HepG2 (cell line): ENCODE measurements around the gene PPP1R7. TPM values are rescaled to one million over a fixed set of nuclear protein-coding genes. Genes with fewer than 3 reads are reported as not detected.
A peak's percentile ranks its signal among the peaks of the same experiment; 100 is the strongest.

Experiments used
- ATF1 ChIP-seq: IDR thresholded peaks from 2 replicates; pipeline ENCODE4 v1.6.1; 2016; ENCODE audit warnings: mild to moderate bottlenecking, control low read depth
- ETV5 ChIP-seq: IDR thresholded peaks from 2 replicates; pipeline ENCODE4 v1.6.1; 2018; ENCODE audit warnings: missing biosample characterization, missing genetic modification reagents, inconsistent platforms, borderline replicate concordance
- HIVEP1 ChIP-seq: sonication (generic); formaldehyde crosslinking; IDR thresholded peaks from 2 replicates; pipeline ENCODE4 v1.4.0; 2020; ENCODE audit warnings: mild to moderate bottlenecking, missing genetic modification reagents
- KAT7 ChIP-seq: IDR thresholded peaks from 2 replicates; pipeline ENCODE4 v1.6.1; 2018; ENCODE audit warnings: borderline replicate concordance, missing compliant biosample characterization
- KDM3A ChIP-seq: IDR thresholded peaks from 2 replicates; pipeline ENCODE4 v1.6.1; 2018; ENCODE audit warnings: low read depth, missing compliant biosample characterization
- MXI1 ChIP-seq: IDR thresholded peaks from 3 replicates; pipeline ENCODE4 v1.6.1; 2012; ENCODE audit warnings: low read depth, low read length, inconsistent platforms, borderline replicate concordance
- PLRG1 ChIP-seq: fragments of 450-650 bp; conservative IDR thresholded peaks from 2 replicates; pipeline ENCODE4 v1.6.1; 2016
- RAD51 ChIP-seq: fragments of 450-650 bp; IDR thresholded peaks from 2 replicates; pipeline ENCODE4 v1.6.1; 2016; ENCODE audit warnings: borderline replicate concordance
- RELA ChIP-seq: sonication (generic); formaldehyde crosslinking; IDR thresholded peaks from 2 replicates; pipeline ENCODE4 v1.4.0; 2020; ENCODE audit warnings: missing genetic modification reagents
- REXO4 ChIP-seq: sonication (generic); formaldehyde crosslinking; IDR thresholded peaks from 2 replicates; pipeline ENCODE4 v1.8.0; 2022; ENCODE audit warnings: missing genetic modification reagents, mild to moderate bottlenecking, borderline replicate concordance
- SCMH1 ChIP-seq: sonication (generic); formaldehyde crosslinking; IDR thresholded peaks from 2 replicates; pipeline ENCODE4 v1.9.0; 2021; ENCODE audit warnings: missing genetic modification reagents, mild to moderate bottlenecking, borderline replicate concordance
- STAG1 ChIP-seq: sonication (generic); formaldehyde crosslinking; IDR thresholded peaks from 2 replicates; pipeline ENCODE4 v1.4.0; 2020; ENCODE audit warnings: missing genetic modification reagents
- ZBTB42 ChIP-seq: sonication (generic); formaldehyde crosslinking; IDR thresholded peaks from 2 replicates; pipeline ENCODE4 v1.5.0; 2020; ENCODE audit warnings: mild to moderate bottlenecking, missing genetic modification reagents
- ZNF263 ChIP-seq: sonication (generic); formaldehyde crosslinking; IDR thresholded peaks from 2 replicates; pipeline ENCODE4 v1.4.0; 2020; ENCODE audit warnings: missing genetic modification reagents
- ZNF34 ChIP-seq: sonication (generic); formaldehyde crosslinking; IDR thresholded peaks from 2 replicates; pipeline ENCODE4 v1.4.0; 2020; ENCODE audit warnings: mild to moderate bottlenecking, missing genetic modification reagents, borderline replicate concordance
- ZNF496 ChIP-seq: sonication (generic); formaldehyde crosslinking; IDR thresholded peaks from 2 replicates; pipeline ENCODE4 v1.8.1; 2023; ENCODE audit warnings: mild to moderate bottlenecking, moderate library complexity, missing genetic modification reagents; ENCODE audit not compliant: insufficient replicate concordance
- ZNF615 ChIP-seq: sonication (generic); formaldehyde crosslinking; IDR thresholded peaks from 2 replicates; pipeline ENCODE4 v1.5.0; 2020; ENCODE audit warnings: mild to moderate bottlenecking, missing genetic modification reagents, borderline replicate concordance
- ZNF703 ChIP-seq: sonication (generic); formaldehyde crosslinking; IDR thresholded peaks from 2 replicates; pipeline ENCODE4 v1.5.1; 2020; ENCODE audit warnings: missing genetic modification reagents, mild to moderate bottlenecking, moderate library complexity, borderline replicate concordance
- ZNF746 ChIP-seq: sonication (generic); formaldehyde crosslinking; IDR thresholded peaks from 2 replicates; pipeline ENCODE4 v1.8.0; 2022; ENCODE audit warnings: mild to moderate bottlenecking, missing genetic modification reagents
- ZNF83 ChIP-seq: sonication (generic); formaldehyde crosslinking; IDR thresholded peaks from 2 replicates; pipeline ENCODE4 v1.4.0; 2020; ENCODE audit warnings: missing genetic modification reagents, mild to moderate bottlenecking, borderline replicate concordance
- ZNF878 ChIP-seq: sonication (generic); formaldehyde crosslinking; IDR thresholded peaks from 2 replicates; pipeline ENCODE4 v1.8.1; 2023; ENCODE audit warnings: mild to moderate bottlenecking, missing genetic modification reagents, moderate library complexity
- polyA plus RNA-seq, 8 experiments: library from polyadenylated mRNA; depleted of rRNA in 3 of 8; stranded (reverse) in 7 of 8; unstranded in 1 of 8; fragments of >200 nt; fragmentation: Illumina TruSeq in 4 of 8; extraction: Trizol in 4 of 8; gene quantifications; 2 replicates each; pipeline versions ENCODE4 v1.2.1 to v1.2.3, GENCODE V29; 2011 to 2016; ENCODE audit warnings: low read depth in 4 of 8, missing spikeins in 1 of 8, mixed read lengths in 1 of 8; ENCODE audit not compliant: insufficient read depth in 1 of 8
- total RNA-seq, 5 experiments: library from RNA; depleted of rRNA; stranded (reverse); fragments of >200 nt; fragmentation: Illumina TruSeq; extraction: Trizol; gene quantifications; 2 replicates each; pipeline ENCODE4 v1.2.3, GENCODE V29; 2016; ENCODE audit warnings: low read depth in 1 of 5
- TF ChIP-seq, protein P1 (sequence below): sonication (generic); formaldehyde crosslinking; IDR thresholded peaks from 2 replicates; pipeline ENCODE4 v1.4.0; 2020; ENCODE audit warnings: missing genetic modification reagents
- TF ChIP-seq, protein P2 (sequence below): sonication (generic); formaldehyde crosslinking; IDR thresholded peaks from 2 replicates; pipeline ENCODE4 v1.5.0; 2020; ENCODE audit warnings: mild to moderate bottlenecking, missing genetic modification reagents
- TF ChIP-seq, protein P3 (sequence below): IDR thresholded peaks from 2 replicates; pipeline ENCODE4 v1.6.1; 2012; ENCODE audit warnings: low read depth, low read length, improper control_type of control experiment

The PPP1R7 gene
- total and polyA plus RNA-seq, 2 of the 13 experiments (the other 11 are each of a cell fraction or from before 2014, with no cell fraction given): 33.3 to 67.9 TPM

DNA sequence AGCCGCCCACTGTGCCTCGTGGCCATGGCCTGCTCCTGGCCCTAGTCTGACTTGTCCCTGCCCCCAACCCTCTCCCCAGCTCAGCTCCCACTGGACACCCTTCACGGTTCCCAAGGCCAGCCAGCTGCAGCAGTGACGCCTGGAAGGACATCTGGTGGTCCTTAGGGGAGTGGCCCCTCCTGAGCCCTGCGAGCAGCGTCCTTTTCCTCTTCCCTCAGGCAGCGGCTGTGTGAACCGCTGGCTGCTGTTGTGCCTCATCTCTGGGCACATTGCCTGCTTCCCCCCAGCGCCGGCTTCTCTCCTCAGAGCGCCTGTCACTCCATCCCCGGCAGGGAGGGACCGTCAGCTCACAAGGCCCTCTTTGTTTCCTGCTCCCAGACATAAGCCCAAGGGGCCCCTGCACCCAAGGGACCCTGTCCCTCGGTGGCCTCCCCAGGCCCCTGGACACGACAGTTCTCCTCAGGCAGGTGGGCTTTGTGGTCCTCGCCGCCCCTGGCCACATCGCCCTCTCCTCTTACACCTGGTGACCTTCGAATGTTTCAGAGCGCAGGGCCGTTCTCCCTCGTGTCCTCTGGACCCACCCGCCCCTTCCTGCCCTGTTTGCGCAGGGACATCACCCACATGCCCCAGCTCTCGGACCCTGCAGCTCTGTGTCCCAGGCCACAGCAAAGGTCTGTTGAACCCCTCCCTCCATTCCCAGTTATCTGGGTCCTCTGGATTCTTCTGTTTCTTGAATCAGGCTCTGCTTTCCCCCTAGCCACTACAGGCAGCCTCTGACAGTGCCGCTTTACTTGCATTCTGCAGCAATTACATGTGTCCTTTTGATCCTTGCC lies 74.0 kb downstream of the PPP1R7 start (continued):
- TF ChIP-seq, protein P1, sequence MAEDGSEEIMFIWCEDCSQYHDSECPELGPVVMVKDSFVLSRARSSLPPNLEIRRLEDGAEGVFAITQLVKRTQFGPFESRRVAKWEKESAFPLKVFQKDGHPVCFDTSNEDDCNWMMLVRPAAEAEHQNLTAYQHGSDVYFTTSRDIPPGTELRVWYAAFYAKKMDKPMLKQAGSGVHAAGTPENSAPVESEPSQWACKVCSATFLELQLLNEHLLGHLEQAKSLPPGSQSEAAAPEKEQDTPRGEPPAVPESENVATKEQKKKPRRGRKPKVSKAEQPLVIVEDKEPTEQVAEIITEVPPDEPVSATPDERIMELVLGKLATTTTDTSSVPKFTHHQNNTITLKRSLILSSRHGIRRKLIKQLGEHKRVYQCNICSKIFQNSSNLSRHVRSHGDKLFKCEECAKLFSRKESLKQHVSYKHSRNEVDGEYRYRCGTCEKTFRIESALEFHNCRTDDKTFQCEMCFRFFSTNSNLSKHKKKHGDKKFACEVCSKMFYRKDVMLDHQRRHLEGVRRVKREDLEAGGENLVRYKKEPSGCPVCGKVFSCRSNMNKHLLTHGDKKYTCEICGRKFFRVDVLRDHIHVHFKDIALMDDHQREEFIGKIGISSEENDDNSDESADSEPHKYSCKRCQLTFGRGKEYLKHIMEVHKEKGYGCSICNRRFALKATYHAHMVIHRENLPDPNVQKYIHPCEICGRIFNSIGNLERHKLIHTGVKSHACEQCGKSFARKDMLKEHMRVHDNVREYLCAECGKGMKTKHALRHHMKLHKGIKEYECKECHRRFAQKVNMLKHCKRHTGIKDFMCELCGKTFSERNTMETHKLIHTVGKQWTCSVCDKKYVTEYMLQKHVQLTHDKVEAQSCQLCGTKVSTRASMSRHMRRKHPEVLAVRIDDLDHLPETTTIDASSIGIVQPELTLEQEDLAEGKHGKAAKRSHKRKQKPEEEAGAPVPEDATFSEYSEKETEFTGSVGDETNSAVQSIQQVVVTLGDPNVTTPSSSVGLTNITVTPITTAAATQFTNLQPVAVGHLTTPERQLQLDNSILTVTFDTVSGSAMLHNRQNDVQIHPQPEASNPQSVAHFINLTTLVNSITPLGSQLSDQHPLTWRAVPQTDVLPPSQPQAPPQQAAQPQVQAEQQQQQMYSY (CRISPR knock-in tag): no peak
- no peak for TF ChIP-seq PLRG1
- peak; percentile 44; the same call in 1 of the 2 replicates for TF ChIP-seq ETV5
- TF ChIP-seq ZNF83 (CRISPR knock-in tag): 0 out of 2 replicates have a peak, but pooled peaks have one; percentile 27
- TF ChIP-seq KAT7 (CRISPR knock-in tag): no peak; the same call in none of the 2 replicates
- no peak for TF ChIP-seq ZNF615 (CRISPR knock-in tag)
- TF ChIP-seq STAG1 (CRISPR knock-in tag): no peak; the same call in 1 of the 2 replicates
- peak; percentile 82 for TF ChIP-seq ZNF746 (CRISPR knock-in tag)
- no peak for TF ChIP-seq ZNF878 (CRISPR knock-in tag)
- no peak for TF ChIP-seq ATF1 (CRISPR knock-in tag)
- peak; percentile 89; the same call in 1 of the 2 replicates for TF ChIP-seq ZNF34 (CRISPR knock-in tag)
- TF ChIP-seq, protein P2, sequence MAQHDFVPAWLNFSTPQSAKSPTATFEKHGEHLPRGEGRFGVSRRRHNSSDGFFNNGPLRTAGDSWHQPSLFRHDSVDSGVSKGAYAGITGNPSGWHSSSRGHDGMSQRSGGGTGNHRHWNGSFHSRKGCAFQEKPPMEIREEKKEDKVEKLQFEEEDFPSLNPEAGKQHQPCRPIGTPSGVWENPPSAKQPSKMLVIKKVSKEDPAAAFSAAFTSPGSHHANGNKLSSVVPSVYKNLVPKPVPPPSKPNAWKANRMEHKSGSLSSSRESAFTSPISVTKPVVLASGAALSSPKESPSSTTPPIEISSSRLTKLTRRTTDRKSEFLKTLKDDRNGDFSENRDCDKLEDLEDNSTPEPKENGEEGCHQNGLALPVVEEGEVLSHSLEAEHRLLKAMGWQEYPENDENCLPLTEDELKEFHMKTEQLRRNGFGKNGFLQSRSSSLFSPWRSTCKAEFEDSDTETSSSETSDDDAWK: no peak
- TF ChIP-seq ZNF263 (CRISPR knock-in tag): peak; percentile 63
- TF ChIP-seq, protein P3, sequence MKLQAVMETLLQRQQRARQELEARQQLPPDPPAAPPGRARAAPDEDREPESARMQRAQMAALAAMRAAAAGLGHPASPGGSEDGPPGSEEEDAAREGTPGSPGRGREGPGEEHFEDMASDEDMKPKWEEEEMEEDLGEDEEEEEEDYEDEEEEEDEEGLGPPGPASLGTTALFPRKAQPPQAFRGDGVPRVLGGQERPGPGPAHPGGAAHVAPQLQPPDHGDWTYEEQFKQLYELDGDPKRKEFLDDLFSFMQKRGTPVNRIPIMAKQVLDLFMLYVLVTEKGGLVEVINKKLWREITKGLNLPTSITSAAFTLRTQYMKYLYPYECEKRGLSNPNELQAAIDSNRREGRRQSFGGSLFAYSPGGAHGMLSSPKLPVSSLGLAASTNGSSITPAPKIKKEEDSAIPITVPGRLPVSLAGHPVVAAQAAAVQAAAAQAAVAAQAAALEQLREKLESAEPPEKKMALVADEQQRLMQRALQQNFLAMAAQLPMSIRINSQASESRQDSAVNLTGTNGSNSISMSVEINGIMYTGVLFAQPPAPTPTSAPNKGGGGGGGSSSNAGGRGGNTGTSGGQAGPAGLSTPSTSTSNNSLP: no peak
- no peak for TF ChIP-seq ZBTB42 (CRISPR knock-in tag)
- TF ChIP-seq REXO4: no peak
- no peak for TF ChIP-seq RAD51
- TF ChIP-seq ZNF703 (CRISPR knock-in tag): no peak; the same call in 1 of the 2 replicates
- no peak; the same call in none of the 2 replicates for TF ChIP-seq RELA (CRISPR knock-in tag)
- no peak for TF ChIP-seq SCMH1 (CRISPR knock-in tag)
- peak; percentile 78; the same call in 1 of the 2 replicates for TF ChIP-seq KDM3A (CRISPR knock-in tag)
- no peak; the same call in 1 of the 2 replicates for TF ChIP-seq HIVEP1 (CRISPR knock-in tag)
- TF ChIP-seq ZNF496 (CRISPR knock-in tag): no peak
- no peak for TF ChIP-seq MXI1
